Measurements from ENCODE around the gene ZNF644.

ZNF644 gene

GRCh38 chr1:90881034-90881433 is 140.8 kb downstream of the ZNF644 start:
- DNase-seq (ENCODE audit: low read depth in 2 of 2) = no peak
- no peak for TF ChIP-seq CTCF (IDR thresholded peaks at IDR 0.05; ENCODE audit: low read depth, low read length)
- H3K4me3 ChIP-seq (replicated peaks in 1 of 2; ENCODE audit: low read depth in 2 of 2, low read length in 2 of 2) = no peak overlapping the region

- no peak for TF ChIP-seq CTCF (IDR thresholded peaks at IDR 0.05; ENCODE audit: low read depth, low read length)
- peak in 1 of 2 donors; percentile 4 for DNase-seq (ENCODE audit: low read depth in 2 of 2)
- no peak overlapping the region for H3K4me3 ChIP-seq (replicated peaks in 1 of 2; ENCODE audit: low read depth in 2 of 2, low read length in 2 of 2)
These were observed 142.6 kb downstream of the ZNF644 start for GRCh38 chr1:90879281-90879680.

GRCh38 chr1:90876101-90876500 is 145.7 kb downstream of the ZNF644 start:
- TF ChIP-seq CTCF (IDR thresholded peaks at IDR 0.05; ENCODE audit: low read depth, low read length) = no peak
- H3K4me3 ChIP-seq (replicated peaks in 1 of 2; ENCODE audit: low read depth in 2 of 2, low read length in 2 of 2) = no peak overlapping the region

More at GRCh38 chr1:90876101-90876500, 145.7 kb downstream of the ZNF644 start:
- no peak for DNase-seq (ENCODE audit: low read depth in 2 of 2)

All from cardiac fibroblast (primary cell).